Measurements from ENCODE around the gene DLG2.

Gene DLG2

DNA sequence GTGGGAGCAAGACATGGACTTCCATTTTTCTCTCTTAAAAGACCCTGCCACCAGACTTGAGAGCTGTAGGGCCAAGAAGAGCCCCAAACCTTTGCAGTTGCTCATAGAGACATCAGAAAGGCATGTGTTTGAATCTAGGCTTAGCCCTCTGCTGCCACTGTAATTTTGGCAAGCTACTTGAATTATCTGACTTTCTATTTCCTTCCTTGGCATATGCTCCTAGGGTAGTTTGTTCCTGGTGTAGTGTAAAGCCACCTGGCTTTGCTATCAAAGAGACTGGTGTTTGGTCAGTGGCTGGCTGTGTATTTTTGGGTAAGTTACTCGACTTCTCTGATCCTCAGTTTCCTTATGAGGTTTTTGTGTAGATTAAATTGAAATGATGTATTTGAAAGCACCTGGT is 2088.9 kb downstream of the DLG2 start:
- Histone ChIP-seq H3K9me3 (ENCODE audit: control extremely low read depth in 1 of 5, control insufficient read depth in 4 of 5, insufficient read depth in 2 of 5, low read depth in 1 of 5, low read length in 4 of 5) (no peaks in the 10 kb centered on the region), H3K27me3 (replicated peaks in 2 of 5; ENCODE audit: control insufficient read depth in 4 of 5, insufficient read depth in 5 of 5, low read length in 4 of 5) (no peaks in the 10 kb centered on the region), H3K4me3 (ENCODE audit: control insufficient read depth in 1 of 7, extremely low read depth in 1 of 7, insufficient read depth in 4 of 7, low read depth in 2 of 7, low read length in 6 of 7) (no peak overlapping the region), H3K4me1 (ENCODE audit: control extremely low read depth in 1 of 4, control insufficient read depth in 4 of 4, insufficient read depth in 4 of 4, low read length in 3 of 4) (no peaks in the 10 kb centered on the region), H3K27ac (ENCODE audit: insufficient read depth in 1 of 2, low read depth in 1 of 2, low read length in 2 of 2, poor library complexity in 1 of 2, severe bottlenecking in 2 of 2) (no peak overlapping the region), H3K36me3 (ENCODE audit: control insufficient read depth in 4 of 4, insufficient read depth in 4 of 4, low read length in 3 of 4) (no peaks in the 10 kb centered on the region)
- WGBS (ENCODE audit: insufficient coverage), result 100% methylated on average over 1 of the region's 1 CpG
- ChIA-PET CTCF (no interaction called here), POLR2A (no interaction called here)
- no peak for DNase-seq

DNA sequence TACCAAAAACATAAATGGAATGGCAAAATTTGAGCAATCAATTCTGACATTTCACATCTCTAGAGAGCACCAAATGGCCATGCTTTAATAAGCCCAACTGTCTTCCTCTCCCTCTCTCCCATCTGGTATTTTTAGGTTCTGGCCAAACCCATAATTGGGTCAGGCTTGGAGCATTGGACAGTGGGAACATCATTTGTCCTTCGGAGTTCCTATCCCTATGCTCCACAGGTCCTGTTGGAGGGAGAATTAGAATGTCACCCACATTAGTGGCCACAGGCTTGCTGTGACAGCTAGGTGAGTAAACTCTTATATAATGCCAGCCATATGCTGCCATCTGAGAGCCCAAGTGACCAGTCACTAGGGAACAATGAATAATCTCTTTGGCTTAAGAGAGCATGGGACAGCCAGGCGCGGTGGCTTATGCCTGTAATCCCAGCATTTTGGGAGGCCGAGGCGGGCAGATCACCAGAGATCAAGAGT is 2090.0 kb downstream of the DLG2 start:
- DNase-seq, result no peak
- Histone ChIP-seq H3K36me3 (ENCODE audit: control insufficient read depth in 4 of 4, insufficient read depth in 4 of 4, low read length in 3 of 4) (no peaks in the 10 kb centered on the region), H3K27ac (ENCODE audit: insufficient read depth in 1 of 2, low read depth in 1 of 2, low read length in 2 of 2, poor library complexity in 1 of 2, severe bottlenecking in 2 of 2) (no peak overlapping the region)

DNA sequence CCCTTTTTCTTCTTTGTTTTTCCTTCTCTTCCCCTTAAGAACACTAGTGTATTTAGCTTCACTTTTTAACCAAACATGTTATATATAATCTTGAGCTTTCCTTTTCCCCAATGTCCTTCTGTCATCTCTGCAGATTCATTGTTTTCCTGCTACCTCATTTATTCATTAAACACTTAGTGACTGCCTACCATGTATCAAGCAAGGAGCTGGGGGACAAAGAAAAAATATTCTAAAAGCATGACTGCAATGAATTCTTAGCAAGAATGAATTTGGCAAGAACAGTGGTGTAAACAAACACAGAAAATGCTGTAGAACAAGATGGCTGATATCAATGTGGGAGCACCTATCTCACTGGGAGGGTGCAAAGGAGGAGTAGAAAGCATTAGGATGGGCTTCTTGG is 2094.0 kb downstream of the DLG2 start:
- CTCF ChIA-PET, result interaction anchor here (1.3 kb wide), 1 partner anchor 38 kb away, joined by 3 read pairs; no protein-coding TSS in a partner anchor
- no peaks in the 10 kb centered on the region for H3K27me3 ChIP-seq (replicated peaks in 2 of 5; ENCODE audit: control insufficient read depth in 4 of 5, insufficient read depth in 5 of 5, low read length in 4 of 5)
- H3K27ac ChIP-seq (ENCODE audit: insufficient read depth in 1 of 2, low read depth in 1 of 2, low read length in 2 of 2, poor library complexity in 1 of 2, severe bottlenecking in 2 of 2), result no peak overlapping the region
- POLR2A ChIA-PET, result no interaction called here
- no peak overlapping the region for H3K4me3 ChIP-seq (ENCODE audit: control insufficient read depth in 1 of 7, extremely low read depth in 1 of 7, insufficient read depth in 4 of 7, low read depth in 2 of 7, low read length in 6 of 7)
- no peaks in the 10 kb centered on the region for H3K36me3 ChIP-seq (ENCODE audit: control insufficient read depth in 4 of 4, insufficient read depth in 4 of 4, low read length in 3 of 4)
- H3K4me1 ChIP-seq (ENCODE audit: control extremely low read depth in 1 of 4, control insufficient read depth in 4 of 4, insufficient read depth in 4 of 4, low read length in 3 of 4), result no peaks in the 10 kb centered on the region
- peaks cover 0 to 2% (median 0%) of the 10 kb centered on the region in 5 experiments for H3K9me3 ChIP-seq (ENCODE audit: control extremely low read depth in 1 of 5, control insufficient read depth in 4 of 5, insufficient read depth in 2 of 5, low read depth in 1 of 5, low read length in 4 of 5)
- DNase-seq, result no peak

More for the DNA sequence above, 2090.0 kb downstream of the DLG2 start:
- ChIA-PET POLR2A (no interaction called here), CTCF (no interaction called here)
- no peaks in the 10 kb centered on the region for H3K27me3 ChIP-seq (replicated peaks in 2 of 5; ENCODE audit: control insufficient read depth in 4 of 5, insufficient read depth in 5 of 5, low read length in 4 of 5)
- H3K9me3 ChIP-seq (ENCODE audit: control extremely low read depth in 1 of 5, control insufficient read depth in 4 of 5, insufficient read depth in 2 of 5, low read depth in 1 of 5, low read length in 4 of 5), result no peaks in the 10 kb centered on the region
- H3K4me3 ChIP-seq (ENCODE audit: control insufficient read depth in 1 of 7, extremely low read depth in 1 of 7, insufficient read depth in 4 of 7, low read depth in 2 of 7, low read length in 6 of 7), result no peak overlapping the region
- 98% methylated on average over 4 of the region's 5 CpGs for WGBS (ENCODE audit: insufficient coverage)
- H3K4me1 ChIP-seq (ENCODE audit: control extremely low read depth in 1 of 4, control insufficient read depth in 4 of 4, insufficient read depth in 4 of 4, low read length in 3 of 4), result no peaks in the 10 kb centered on the region

DNA sequence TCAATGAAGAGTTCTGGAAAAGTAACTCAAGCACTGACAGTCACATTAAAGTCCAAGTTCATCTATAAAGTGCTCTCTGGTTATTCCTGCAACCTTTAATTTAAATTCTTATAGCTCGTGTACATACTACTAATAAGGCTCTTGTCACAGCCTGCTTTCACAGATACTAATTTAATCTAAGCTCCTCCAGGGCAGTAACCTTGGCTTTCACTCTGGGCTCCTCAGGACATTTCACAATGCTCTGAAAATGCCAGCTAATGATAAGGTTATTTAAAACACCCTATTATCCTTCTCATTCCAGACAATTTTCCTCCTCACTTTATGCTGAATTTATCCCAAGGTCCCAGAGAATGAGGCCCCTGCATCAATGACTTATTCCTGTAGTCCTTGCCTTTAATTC is 2098.3 kb downstream of the DLG2 start:
- WGBS (ENCODE audit: insufficient coverage), result 89% methylated on average over 1 of the region's 1 CpG
- ChIA-PET POLR2A (no interaction called here), CTCF (no interaction called here)
- Histone ChIP-seq H3K36me3 (ENCODE audit: control insufficient read depth in 4 of 4, insufficient read depth in 4 of 4, low read length in 3 of 4) (no peaks in the 10 kb centered on the region), H3K9me3 (ENCODE audit: control extremely low read depth in 1 of 5, control insufficient read depth in 4 of 5, insufficient read depth in 2 of 5, low read depth in 1 of 5, low read length in 4 of 5) (peaks cover 0 to 2% (median 0%) of the 10 kb centered on the region in 5 experiments), H3K27me3 (replicated peaks in 2 of 5; ENCODE audit: control insufficient read depth in 4 of 5, insufficient read depth in 5 of 5, low read length in 4 of 5) (no peaks in the 10 kb centered on the region), H3K4me3 (ENCODE audit: control insufficient read depth in 1 of 7, extremely low read depth in 1 of 7, insufficient read depth in 4 of 7, low read depth in 2 of 7, low read length in 6 of 7) (no peak overlapping the region), H3K27ac (ENCODE audit: insufficient read depth in 1 of 2, low read depth in 1 of 2, low read length in 2 of 2, poor library complexity in 1 of 2, severe bottlenecking in 2 of 2) (no peak overlapping the region), H3K4me1 (ENCODE audit: control extremely low read depth in 1 of 4, control insufficient read depth in 4 of 4, insufficient read depth in 4 of 4, low read length in 3 of 4) (no peaks in the 10 kb centered on the region)
- no peak for DNase-seq

DNA sequence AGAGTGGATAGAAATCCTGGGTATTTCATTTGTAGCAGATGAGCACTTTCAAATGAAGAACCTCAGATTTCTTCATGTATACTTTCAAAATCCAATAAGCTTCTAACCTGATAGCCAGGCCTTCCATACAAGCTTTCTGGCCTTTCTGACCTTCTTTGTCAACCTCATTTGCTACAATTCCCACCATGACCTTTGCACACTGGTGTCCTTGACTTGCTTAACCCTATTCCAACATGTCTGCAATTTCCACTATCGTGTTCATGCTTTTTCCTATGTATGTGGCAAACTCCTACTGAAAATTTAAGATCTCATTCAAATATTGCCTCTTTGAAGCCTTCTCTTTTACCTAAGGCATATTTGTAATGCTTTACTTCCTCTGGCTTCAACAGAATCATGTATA is 2098.9 kb downstream of the DLG2 start:
- Histone ChIP-seq H3K4me3 (ENCODE audit: control insufficient read depth in 1 of 7, extremely low read depth in 1 of 7, insufficient read depth in 4 of 7, low read depth in 2 of 7, low read length in 6 of 7) (no peak overlapping the region), H3K27me3 (replicated peaks in 2 of 5; ENCODE audit: control insufficient read depth in 4 of 5, insufficient read depth in 5 of 5, low read length in 4 of 5) (no peaks in the 10 kb centered on the region), H3K36me3 (ENCODE audit: control insufficient read depth in 4 of 4, insufficient read depth in 4 of 4, low read length in 3 of 4) (no peaks in the 10 kb centered on the region), H3K9me3 (ENCODE audit: control extremely low read depth in 1 of 5, control insufficient read depth in 4 of 5, insufficient read depth in 2 of 5, low read depth in 1 of 5, low read length in 4 of 5) (peaks cover 0 to 2% (median 0%) of the 10 kb centered on the region in 5 experiments), H3K27ac (ENCODE audit: insufficient read depth in 1 of 2, low read depth in 1 of 2, low read length in 2 of 2, poor library complexity in 1 of 2, severe bottlenecking in 2 of 2) (no peak overlapping the region), H3K4me1 (ENCODE audit: control extremely low read depth in 1 of 4, control insufficient read depth in 4 of 4, insufficient read depth in 4 of 4, low read length in 3 of 4) (no peaks in the 10 kb centered on the region)
- CTCF ChIA-PET, result no interaction called here
- POLR2A ChIA-PET, result interaction anchor here (0.5 kb wide), 1 partner anchor 14 kb away, joined by 3 read pairs; no protein-coding TSS in a partner anchor
- no peak for DNase-seq
- WGBS (ENCODE audit: insufficient coverage), result 90% methylated on average over 1 of the region's 1 CpG

DNA sequence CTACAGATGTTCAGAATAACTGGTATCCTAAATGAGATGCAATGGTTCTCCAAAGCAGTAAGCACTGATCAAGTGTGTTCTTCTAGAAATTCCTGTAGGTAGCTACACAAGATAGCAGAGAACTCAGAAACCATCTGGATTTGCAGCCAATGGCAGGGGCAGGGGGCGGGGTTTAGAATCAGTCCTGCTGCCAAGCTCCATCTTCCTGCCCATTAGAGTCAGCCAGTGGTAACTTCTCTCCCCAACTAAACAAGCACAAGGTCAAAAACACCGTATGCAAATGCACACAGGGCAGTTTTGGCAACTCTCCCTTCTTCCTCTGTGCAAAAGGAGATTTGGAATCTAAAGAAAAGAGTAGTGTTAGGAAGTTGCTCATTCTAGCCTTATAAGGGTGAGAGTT is 2103.5 kb downstream of the DLG2 start:
- H3K36me3 ChIP-seq (ENCODE audit: control insufficient read depth in 4 of 4, insufficient read depth in 4 of 4, low read length in 3 of 4), result no peaks in the 10 kb centered on the region
- WGBS (ENCODE audit: insufficient coverage), result 100% methylated on average over 1 of the region's 2 CpGs
- CTCF ChIA-PET, result no interaction called here
- no peaks in the 10 kb centered on the region for H3K27me3 ChIP-seq (replicated peaks in 2 of 5; ENCODE audit: control insufficient read depth in 4 of 5, insufficient read depth in 5 of 5, low read length in 4 of 5)
- DNase-seq, result no peak
- H3K4me1 ChIP-seq (ENCODE audit: control extremely low read depth in 1 of 4, control insufficient read depth in 4 of 4, insufficient read depth in 4 of 4, low read length in 3 of 4), result no peaks in the 10 kb centered on the region
- H3K4me3 ChIP-seq (ENCODE audit: control insufficient read depth in 1 of 7, extremely low read depth in 1 of 7, insufficient read depth in 4 of 7, low read depth in 2 of 7, low read length in 6 of 7), result no peak overlapping the region
- H3K27ac ChIP-seq (ENCODE audit: insufficient read depth in 1 of 2, low read depth in 1 of 2, low read length in 2 of 2, poor library complexity in 1 of 2, severe bottlenecking in 2 of 2), result no peak overlapping the region
- H3K9me3 ChIP-seq (ENCODE audit: control extremely low read depth in 1 of 5, control insufficient read depth in 4 of 5, insufficient read depth in 2 of 5, low read depth in 1 of 5, low read length in 4 of 5), result no peaks in the 10 kb centered on the region
- POLR2A ChIA-PET, result no interaction called here

DNA sequence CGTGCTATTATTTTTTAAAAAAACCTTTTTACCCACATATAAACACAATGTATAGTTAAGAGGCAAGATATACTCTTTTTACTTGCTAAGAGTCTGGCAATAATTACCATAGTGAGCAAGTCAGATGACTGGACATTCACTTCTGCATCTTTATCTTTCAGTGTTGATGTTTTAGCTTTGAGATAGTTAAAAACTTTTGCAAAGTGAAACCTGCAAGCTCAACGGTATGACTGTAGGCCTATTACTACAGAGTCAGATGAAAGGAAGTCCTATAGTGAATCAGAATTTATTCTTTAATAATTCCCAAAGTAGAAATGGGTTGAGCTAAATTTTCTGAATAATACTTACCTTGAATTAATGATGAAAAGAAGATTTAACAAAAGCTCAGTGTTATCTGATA is 2104.2 kb downstream of the DLG2 start:
- no CpG with 5 or more reads among the region's 2 CpGs for whole genome bisulfite sequencing (ENCODE audit: insufficient coverage)
- H3K36me3 ChIP-seq (ENCODE audit: control insufficient read depth in 4 of 4, insufficient read depth in 4 of 4, low read length in 3 of 4), result no peaks in the 10 kb centered on the region
- no peaks in the 10 kb centered on the region for H3K4me1 ChIP-seq (ENCODE audit: control extremely low read depth in 1 of 4, control insufficient read depth in 4 of 4, insufficient read depth in 4 of 4, low read length in 3 of 4)
- no peak overlapping the region for H3K4me3 ChIP-seq (ENCODE audit: control insufficient read depth in 1 of 7, extremely low read depth in 1 of 7, insufficient read depth in 4 of 7, low read depth in 2 of 7, low read length in 6 of 7)
- ChIA-PET POLR2A (no interaction called here), CTCF (no interaction called here)
- no peak for DNase-seq
- no peaks in the 10 kb centered on the region for H3K27me3 ChIP-seq (replicated peaks in 2 of 5; ENCODE audit: control insufficient read depth in 4 of 5, insufficient read depth in 5 of 5, low read length in 4 of 5)
- H3K27ac ChIP-seq (ENCODE audit: insufficient read depth in 1 of 2, low read depth in 1 of 2, low read length in 2 of 2, poor library complexity in 1 of 2, severe bottlenecking in 2 of 2), result no peak overlapping the region
- H3K9me3 ChIP-seq (ENCODE audit: control extremely low read depth in 1 of 5, control insufficient read depth in 4 of 5, insufficient read depth in 2 of 5, low read depth in 1 of 5, low read length in 4 of 5), result peaks cover 0 to 3% (median 0%) of the 10 kb centered on the region in 5 experiments

All from common myeloid progenitor, CD34-positive (primary cell).